HG02759 (cell line): ENCODE measurements around the gene CEACAM7.
"Not testable (repeated sequence)": the region's sequence is repeated elsewhere in the genome, so short reads cannot be mapped to it uniquely, and the experiment has no call there.

Experiments
- ATAC-seq: cut with Tn5 transposase; IDR thresholded peaks from one replicate; pipeline ENCODE4 v1.9.1; 2021; ENCODE audit warnings: mild to moderate bottlenecking, moderate library complexity; ENCODE audit not compliant: unreplicated experiment

Gene CEACAM7

GRCh38 chr19:41657157-41657556 is 30.9 kb downstream of the CEACAM7 start:
- ATAC-seq, result no peak

- not testable (repeated sequence) for ATAC-seq
Measured at GRCh38 chr19:41656756-41657155, 31.3 kb downstream of the CEACAM7 start.

- no peak for ATAC-seq
Measured at GRCh38 chr19:41652250-41652649, 35.8 kb downstream of the CEACAM7 start.

- no peak for ATAC-seq
Measured at GRCh38 chr19:41649827-41650226, 38.2 kb downstream of the CEACAM7 start.

GRCh38 chr19:41646589-41647204 is 41.4 kb downstream of the CEACAM7 start:
- no peak for ATAC-seq

GRCh38 chr19:41641879-41642485 is 46.1 kb downstream of the CEACAM7 start:
- no peak for ATAC-seq

GRCh38 chr19:41638641-41639081 is 49.4 kb downstream of the CEACAM7 start:
- no peak for ATAC-seq

- no peak for ATAC-seq
Measured at GRCh38 chr19:41637484-41637883, 50.6 kb downstream of the CEACAM7 start.

GRCh38 chr19:41627966-41628675 is 59.9 kb downstream of the CEACAM7 start:
- ATAC-seq, result no peak

- ATAC-seq, result no peak
Measured at GRCh38 chr19:41626877-41627276, 61.2 kb downstream of the CEACAM7 start, which contains the start of gene CEACAM4. Gene CEACAM4, minus strand, starts transcription at chr19:41627074. Its CDS starts 111 bp downstream, at chr19:41626963.

- no peak for ATAC-seq
Measured at GRCh38 chr19:41626278-41626677, 61.8 kb downstream of the CEACAM7 start.

- no peak for ATAC-seq
Measured at GRCh38 chr19:41624937-41625336, 63.1 kb downstream of the CEACAM7 start.

GRCh38 chr19:41624515-41624914 is 63.6 kb downstream of the CEACAM7 start:
- no peak for ATAC-seq

- no peak for ATAC-seq
Measured at GRCh38 chr19:41623360-41623759, 64.7 kb downstream of the CEACAM7 start.
